Esophagus muscularis mucosa (tissue), 3 donors: ENCODE results near the gene SULT6B1.

Experiments used
- EP300 ChIP-seq: sonication (generic); formaldehyde crosslinking; IDR thresholded peaks from one replicate; pipeline ENCODE4 v1.6.1; 2017; ENCODE audit warnings: antibody characterized with exemption
- TF ChIP-seq, protein P1 (sequence below), 3 experiments: fragments of 200-600 bp in 2 of 3; fragments of 450-650 bp in 1 of 3; sonication (generic) in 2 of 3; IDR thresholded peaks; one replicate each; pipeline ENCODE4 v1.5.1; 2017 to 2019; ENCODE audit warnings: antibody characterized with exemption in 3 of 3, mild to moderate bottlenecking in 2 of 3, moderate library complexity in 1 of 3

DNA sequence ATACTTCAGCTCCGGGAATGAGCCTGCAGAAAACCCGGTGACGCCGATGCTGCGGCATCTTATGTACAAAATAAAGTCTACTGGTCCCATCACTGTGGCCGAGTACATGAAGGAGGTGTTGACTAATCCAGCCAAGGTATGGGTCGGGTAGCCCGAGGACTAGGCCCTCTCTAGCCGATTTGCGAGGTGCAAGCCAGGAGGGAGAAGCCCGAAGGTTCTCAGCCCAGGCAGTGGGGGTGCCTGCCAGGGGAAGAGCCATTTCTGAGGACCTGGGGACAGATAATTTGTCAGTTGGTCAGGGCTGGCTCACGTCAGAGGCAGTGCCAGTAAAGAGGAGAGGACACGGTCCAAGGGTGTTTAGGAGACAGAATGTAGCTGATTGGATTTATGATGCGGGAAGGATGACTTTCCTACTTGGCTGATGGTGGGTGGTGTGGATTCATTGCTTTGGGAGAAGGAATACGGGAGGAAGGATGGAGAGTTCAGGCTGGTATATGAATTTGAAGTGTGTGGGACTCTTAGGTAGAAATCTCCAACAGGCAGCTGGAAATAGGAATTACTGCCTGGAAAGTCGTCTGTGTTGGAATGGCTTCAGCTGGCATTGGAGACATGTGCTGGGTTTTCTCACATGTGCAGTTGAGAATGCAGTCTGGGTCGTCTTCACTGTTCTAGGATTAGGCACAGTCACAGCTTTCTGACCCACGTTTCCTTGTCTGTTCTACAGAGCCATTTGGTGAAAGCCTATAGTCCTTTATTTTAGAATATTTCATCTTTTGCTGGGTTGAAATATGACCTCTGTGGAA lies 43.9 kb upstream of the SULT6B1 start:
- TF ChIP-seq, protein P1, sequence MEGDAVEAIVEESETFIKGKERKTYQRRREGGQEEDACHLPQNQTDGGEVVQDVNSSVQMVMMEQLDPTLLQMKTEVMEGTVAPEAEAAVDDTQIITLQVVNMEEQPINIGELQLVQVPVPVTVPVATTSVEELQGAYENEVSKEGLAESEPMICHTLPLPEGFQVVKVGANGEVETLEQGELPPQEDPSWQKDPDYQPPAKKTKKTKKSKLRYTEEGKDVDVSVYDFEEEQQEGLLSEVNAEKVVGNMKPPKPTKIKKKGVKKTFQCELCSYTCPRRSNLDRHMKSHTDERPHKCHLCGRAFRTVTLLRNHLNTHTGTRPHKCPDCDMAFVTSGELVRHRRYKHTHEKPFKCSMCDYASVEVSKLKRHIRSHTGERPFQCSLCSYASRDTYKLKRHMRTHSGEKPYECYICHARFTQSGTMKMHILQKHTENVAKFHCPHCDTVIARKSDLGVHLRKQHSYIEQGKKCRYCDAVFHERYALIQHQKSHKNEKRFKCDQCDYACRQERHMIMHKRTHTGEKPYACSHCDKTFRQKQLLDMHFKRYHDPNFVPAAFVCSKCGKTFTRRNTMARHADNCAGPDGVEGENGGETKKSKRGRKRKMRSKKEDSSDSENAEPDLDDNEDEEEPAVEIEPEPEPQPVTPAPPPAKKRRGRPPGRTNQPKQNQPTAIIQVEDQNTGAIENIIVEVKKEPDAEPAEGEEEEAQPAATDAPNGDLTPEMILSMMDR (IDR thresholded peaks at IDR 0.05) = no peak
- no peak for TF ChIP-seq EP300
